ENCODE measurements around the gene CEP162. TPM values are rescaled to one million over a fixed set of nuclear protein-coding genes. Genes with fewer than 3 reads are reported as not detected.

The CEP162 gene
- total and polyA plus RNA-seq, 2 experiments from 2014 or later: 9.2 to 15.4 TPM

DNA sequence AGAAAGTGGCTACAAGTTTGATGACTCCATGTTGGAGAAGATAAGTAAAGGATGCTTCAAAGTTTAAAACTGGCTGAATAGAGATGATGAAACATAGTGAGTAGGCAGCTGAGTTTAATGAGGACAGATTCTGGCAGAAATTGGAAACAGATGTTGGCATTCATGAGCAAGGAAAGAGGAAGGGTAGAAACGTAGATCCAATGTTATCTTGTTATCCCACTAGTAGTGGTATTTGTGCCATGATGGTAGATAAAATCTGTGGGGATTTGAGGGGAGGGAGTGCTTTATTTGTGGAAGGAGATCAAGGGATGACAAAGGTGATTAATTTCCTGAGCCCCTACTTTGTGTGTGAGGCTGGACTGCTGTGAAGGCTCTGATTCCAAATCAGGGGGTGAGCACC lies 124.4 kb downstream of the CEP162 start (continued):
- TF ChIP-seq, protein P1, sequence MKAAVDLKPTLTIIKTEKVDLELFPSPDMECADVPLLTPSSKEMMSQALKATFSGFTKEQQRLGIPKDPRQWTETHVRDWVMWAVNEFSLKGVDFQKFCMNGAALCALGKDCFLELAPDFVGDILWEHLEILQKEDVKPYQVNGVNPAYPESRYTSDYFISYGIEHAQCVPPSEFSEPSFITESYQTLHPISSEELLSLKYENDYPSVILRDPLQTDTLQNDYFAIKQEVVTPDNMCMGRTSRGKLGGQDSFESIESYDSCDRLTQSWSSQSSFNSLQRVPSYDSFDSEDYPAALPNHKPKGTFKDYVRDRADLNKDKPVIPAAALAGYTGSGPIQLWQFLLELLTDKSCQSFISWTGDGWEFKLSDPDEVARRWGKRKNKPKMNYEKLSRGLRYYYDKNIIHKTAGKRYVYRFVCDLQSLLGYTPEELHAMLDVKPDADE (IDR thresholded peaks at IDR 0.05): no peak
- TF ChIP-seq NANOG (IDR thresholded peaks at IDR 0.05; ENCODE audit: borderline replicate concordance): no peak
- no peak for TF ChIP-seq EZH2phosphoT487 (IDR thresholded peaks at IDR 0.05; ENCODE audit: unreplicated experiment)
- TF ChIP-seq, protein P2, sequence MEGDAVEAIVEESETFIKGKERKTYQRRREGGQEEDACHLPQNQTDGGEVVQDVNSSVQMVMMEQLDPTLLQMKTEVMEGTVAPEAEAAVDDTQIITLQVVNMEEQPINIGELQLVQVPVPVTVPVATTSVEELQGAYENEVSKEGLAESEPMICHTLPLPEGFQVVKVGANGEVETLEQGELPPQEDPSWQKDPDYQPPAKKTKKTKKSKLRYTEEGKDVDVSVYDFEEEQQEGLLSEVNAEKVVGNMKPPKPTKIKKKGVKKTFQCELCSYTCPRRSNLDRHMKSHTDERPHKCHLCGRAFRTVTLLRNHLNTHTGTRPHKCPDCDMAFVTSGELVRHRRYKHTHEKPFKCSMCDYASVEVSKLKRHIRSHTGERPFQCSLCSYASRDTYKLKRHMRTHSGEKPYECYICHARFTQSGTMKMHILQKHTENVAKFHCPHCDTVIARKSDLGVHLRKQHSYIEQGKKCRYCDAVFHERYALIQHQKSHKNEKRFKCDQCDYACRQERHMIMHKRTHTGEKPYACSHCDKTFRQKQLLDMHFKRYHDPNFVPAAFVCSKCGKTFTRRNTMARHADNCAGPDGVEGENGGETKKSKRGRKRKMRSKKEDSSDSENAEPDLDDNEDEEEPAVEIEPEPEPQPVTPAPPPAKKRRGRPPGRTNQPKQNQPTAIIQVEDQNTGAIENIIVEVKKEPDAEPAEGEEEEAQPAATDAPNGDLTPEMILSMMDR (conservative IDR thresholded peaks at IDR 0.05; ENCODE audit: low read depth in 2 of 2): no peak
- TF ChIP-seq POLR2AphosphoS5 (IDR thresholded peaks at IDR 0.05; ENCODE audit: low read depth): no peak
- TF ChIP-seq, protein P3, sequence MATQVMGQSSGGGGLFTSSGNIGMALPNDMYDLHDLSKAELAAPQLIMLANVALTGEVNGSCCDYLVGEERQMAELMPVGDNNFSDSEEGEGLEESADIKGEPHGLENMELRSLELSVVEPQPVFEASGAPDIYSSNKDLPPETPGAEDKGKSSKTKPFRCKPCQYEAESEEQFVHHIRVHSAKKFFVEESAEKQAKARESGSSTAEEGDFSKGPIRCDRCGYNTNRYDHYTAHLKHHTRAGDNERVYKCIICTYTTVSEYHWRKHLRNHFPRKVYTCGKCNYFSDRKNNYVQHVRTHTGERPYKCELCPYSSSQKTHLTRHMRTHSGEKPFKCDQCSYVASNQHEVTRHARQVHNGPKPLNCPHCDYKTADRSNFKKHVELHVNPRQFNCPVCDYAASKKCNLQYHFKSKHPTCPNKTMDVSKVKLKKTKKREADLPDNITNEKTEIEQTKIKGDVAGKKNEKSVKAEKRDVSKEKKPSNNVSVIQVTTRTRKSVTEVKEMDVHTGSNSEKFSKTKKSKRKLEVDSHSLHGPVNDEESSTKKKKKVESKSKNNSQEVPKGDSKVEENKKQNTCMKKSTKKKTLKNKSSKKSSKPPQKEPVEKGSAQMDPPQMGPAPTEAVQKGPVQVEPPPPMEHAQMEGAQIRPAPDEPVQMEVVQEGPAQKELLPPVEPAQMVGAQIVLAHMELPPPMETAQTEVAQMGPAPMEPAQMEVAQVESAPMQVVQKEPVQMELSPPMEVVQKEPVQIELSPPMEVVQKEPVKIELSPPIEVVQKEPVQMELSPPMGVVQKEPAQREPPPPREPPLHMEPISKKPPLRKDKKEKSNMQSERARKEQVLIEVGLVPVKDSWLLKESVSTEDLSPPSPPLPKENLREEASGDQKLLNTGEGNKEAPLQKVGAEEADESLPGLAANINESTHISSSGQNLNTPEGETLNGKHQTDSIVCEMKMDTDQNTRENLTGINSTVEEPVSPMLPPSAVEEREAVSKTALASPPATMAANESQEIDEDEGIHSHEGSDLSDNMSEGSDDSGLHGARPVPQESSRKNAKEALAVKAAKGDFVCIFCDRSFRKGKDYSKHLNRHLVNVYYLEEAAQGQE (IDR thresholded peaks at IDR 0.05; ENCODE audit: unreplicated experiment): no peak
- no peak for TF ChIP-seq JUNB (IDR thresholded peaks at IDR 0.05; ENCODE audit: unreplicated experiment)

DNA sequence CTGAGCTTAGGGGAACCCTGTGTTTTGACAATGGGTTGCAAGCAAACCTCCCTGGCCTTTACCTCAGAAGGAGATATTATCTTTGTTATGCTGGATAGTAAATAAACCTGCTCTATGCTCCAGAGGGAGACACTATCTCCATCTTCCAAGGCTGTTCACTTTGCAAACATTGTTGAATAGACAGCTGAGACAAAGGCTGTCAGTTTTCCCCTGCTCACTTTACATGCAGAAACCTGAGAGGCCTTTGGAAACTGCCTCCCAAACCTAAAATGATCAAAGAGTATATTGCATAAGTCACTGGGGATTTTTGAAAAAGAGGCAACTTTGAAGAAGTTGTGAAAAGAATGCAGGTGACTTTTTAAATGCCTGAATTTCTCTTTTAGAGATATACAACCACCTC lies 132.3 kb downstream of the CEP162 start:
- Histone ChIP-seq H4K20me1 (replicated peaks; ENCODE audit: insufficient read depth) (no peaks in the 10 kb centered on the region), H3K4me1 (ENCODE audit: insufficient read depth) (no peaks in the 10 kb centered on the region), H3K9me2 (ENCODE audit: insufficient read depth) (peaks cover 7% of the 10 kb centered on the region), H3F3A (replicated peaks; ENCODE audit: low read depth) (no peaks in the 10 kb centered on the region), H3K4me3 (no peak overlapping the region), H3K4me2 (no peak overlapping the region), H3K27ac (ENCODE audit: low read depth) (no peak overlapping the region), H3K36me3 (ENCODE audit: insufficient read depth) (no peaks in the 10 kb centered on the region), H3K27me3 (ENCODE audit: insufficient read depth) (no peaks in the 10 kb centered on the region), H3K79me2 (replicated peaks; ENCODE audit: insufficient read depth) (no peaks in the 10 kb centered on the region), H2AFZ (no peak overlapping the region)
- Mint-ChIP-seq H3K9me3 (no peaks in the 10 kb centered on the region), H3K36me3 (ENCODE audit: low read depth) (0 out of 3 replicates have a peak, but pooled peaks cover 5% of the 10 kb centered on the region), H3K27me3 (ENCODE audit: insufficient read depth, low read depth, poor library complexity) (no peaks in the 10 kb centered on the region), H3K27ac (no peak overlapping the region), H3K4me1 (peaks cover 4% of the 10 kb centered on the region; the same call in 2 of the 3 replicates), H3K4me3 (no peak overlapping the region)
- DNase-seq (ENCODE audit: low spot score) (no peak), ATAC-seq (no peak)
- TF ChIP-seq NANOG (IDR thresholded peaks at IDR 0.05; ENCODE audit: borderline replicate concordance): no peak
- TF ChIP-seq, protein P2 (conservative IDR thresholded peaks at IDR 0.05; ENCODE audit: low read depth in 2 of 2): no peak
- no peak for TF ChIP-seq ZNF331 (CRISPR knock-in tag; IDR thresholded peaks at IDR 0.05; ENCODE audit: low read depth)
- no peak for TF ChIP-seq EZH2 (IDR thresholded peaks at IDR 0.05; ENCODE audit: low read depth, unreplicated experiment)
- TF ChIP-seq, protein P3 (IDR thresholded peaks at IDR 0.05; ENCODE audit: unreplicated experiment): no peak
- TF ChIP-seq ZNF114 (CRISPR knock-in tag; IDR thresholded peaks at IDR 0.05): no peak
- TF ChIP-seq, protein P1 (IDR thresholded peaks at IDR 0.05): no peak
